Type B pancreatic cell (in vitro differentiated cells): ENCODE data around the gene SCGB1C2. TPM values are rescaled to one million over a fixed set of nuclear protein-coding genes. Genes with fewer than 3 reads are reported as not detected.

Experiments used
- DNase-seq: peaks from one replicate; pipeline ENCODE4 v3.0.0; 2021; ENCODE audit warnings: mixed read lengths; ENCODE audit not compliant: unreplicated experiment; ENCODE audit errors: extremely low spot score
- H3K27ac Mint-ChIP-seq: 2 replicates; pipeline ENCODE4 v1.8.0; 2021; ENCODE audit warnings: mild to moderate bottlenecking, mixed read lengths
- H3K27me3 Mint-ChIP-seq: 2 replicates; pipeline ENCODE4 v1.8.0; 2021; ENCODE audit warnings: mixed read lengths
- H3K36me3 Mint-ChIP-seq: 2 replicates; pipeline ENCODE4 v1.8.0; 2021; ENCODE audit warnings: mixed read lengths
- H3K4me1 Mint-ChIP-seq: one replicate; pipeline ENCODE4 v1.8.0; 2021; ENCODE audit warnings: mixed read lengths; ENCODE audit not compliant: unreplicated experiment
- H3K4me3 Mint-ChIP-seq: 2 replicates; pipeline ENCODE4 v1.8.0; 2021; ENCODE audit warnings: mild to moderate bottlenecking, mixed read lengths
- H3K9me3 Mint-ChIP-seq: 2 replicates; pipeline ENCODE4 v1.8.0; 2021; ENCODE audit warnings: mixed read lengths
- CTCF ChIP-seq: fragments of 200-600 bp; sonication (generic); conservative IDR thresholded peaks from 2 replicates; pipeline ENCODE4 v1.5.0; 2021; ENCODE audit warnings: antibody characterized with exemption, mild to moderate bottlenecking
- total RNA-seq: library from RNA; stranded (reverse); gene quantifications from 2 replicates; pipeline ENCODE4 v1.2.1, GENCODE V29; 2021; ENCODE audit warnings: low replicate concordance

Gene SCGB1C2
- total RNA-seq, 1 donor from 2014 or later = not detected

- Mint-ChIP-seq H3K9me3 (no peaks in the 10 kb centered on the region), H3K4me1 (peaks cover 5% of the 10 kb centered on the region), H3K4me3 (no peak overlapping the region), H3K27me3 (no peaks in the 10 kb centered on the region), H3K27ac (no peak overlapping the region), H3K36me3 (no peaks in the 10 kb centered on the region)
- TF ChIP-seq CTCF = no peak
- DNase-seq = no peak
Observed at GRCh38 chr17:160336-160735, 23.0 kb downstream of the SCGB1C2 start.

- no peak overlapping the region for H3K4me3 Mint-ChIP-seq
- H3K27me3 Mint-ChIP-seq = no peaks in the 10 kb centered on the region
Observed at GRCh38 chr17:161481-161880, 24.1 kb downstream of the SCGB1C2 start.

GRCh38 chr17:162689-163088 is 25.3 kb downstream of the SCGB1C2 start:
- no peak overlapping the region for H3K27ac Mint-ChIP-seq
- no peak for TF ChIP-seq CTCF
- peaks cover 5% of the 10 kb centered on the region for H3K4me1 Mint-ChIP-seq
- H3K27me3 Mint-ChIP-seq = no peaks in the 10 kb centered on the region
- no peak for DNase-seq
- no peaks in the 10 kb centered on the region for H3K9me3 Mint-ChIP-seq
- H3K4me3 Mint-ChIP-seq = no peak overlapping the region
- H3K36me3 Mint-ChIP-seq = no peaks in the 10 kb centered on the region

More at GRCh38 chr17:161481-161880, 24.1 kb downstream of the SCGB1C2 start:
- H3K36me3 Mint-ChIP-seq = no peaks in the 10 kb centered on the region
- H3K4me1 Mint-ChIP-seq = peaks cover 5% of the 10 kb centered on the region
- DNase-seq = no peak
- TF ChIP-seq CTCF = no peak
- H3K9me3 Mint-ChIP-seq = no peaks in the 10 kb centered on the region
- H3K27ac Mint-ChIP-seq = no peak overlapping the region

GRCh38 chr17:163514-164098 is 26.2 kb downstream of the SCGB1C2 start:
- Mint-ChIP-seq H3K4me1 (peaks cover 5% of the 10 kb centered on the region), H3K27me3 (no peaks in the 10 kb centered on the region), H3K4me3 (no peak overlapping the region), H3K36me3 (no peaks in the 10 kb centered on the region), H3K9me3 (no peaks in the 10 kb centered on the region), H3K27ac (no peak overlapping the region)
- peak; percentile 52 for TF ChIP-seq CTCF
- DNase-seq = no peak

- H3K36me3 Mint-ChIP-seq = no peaks in the 10 kb centered on the region
Observed at GRCh38 chr17:164303-165235, 27.2 kb downstream of the SCGB1C2 start.

More at GRCh38 chr17:164303-165235, 27.2 kb downstream of the SCGB1C2 start:
- Mint-ChIP-seq H3K9me3 (no peaks in the 10 kb centered on the region), H3K27ac (peak overlapping the region; percentile 57), H3K27me3 (no peaks in the 10 kb centered on the region), H3K4me1 (peaks cover 10% of the 10 kb centered on the region), H3K4me3 (no peak overlapping the region)
- TF ChIP-seq CTCF = peak; percentile 78
- no peak for DNase-seq
